ENCODE data around the gene MAD2L2.

The MAD2L2 gene

DNA sequence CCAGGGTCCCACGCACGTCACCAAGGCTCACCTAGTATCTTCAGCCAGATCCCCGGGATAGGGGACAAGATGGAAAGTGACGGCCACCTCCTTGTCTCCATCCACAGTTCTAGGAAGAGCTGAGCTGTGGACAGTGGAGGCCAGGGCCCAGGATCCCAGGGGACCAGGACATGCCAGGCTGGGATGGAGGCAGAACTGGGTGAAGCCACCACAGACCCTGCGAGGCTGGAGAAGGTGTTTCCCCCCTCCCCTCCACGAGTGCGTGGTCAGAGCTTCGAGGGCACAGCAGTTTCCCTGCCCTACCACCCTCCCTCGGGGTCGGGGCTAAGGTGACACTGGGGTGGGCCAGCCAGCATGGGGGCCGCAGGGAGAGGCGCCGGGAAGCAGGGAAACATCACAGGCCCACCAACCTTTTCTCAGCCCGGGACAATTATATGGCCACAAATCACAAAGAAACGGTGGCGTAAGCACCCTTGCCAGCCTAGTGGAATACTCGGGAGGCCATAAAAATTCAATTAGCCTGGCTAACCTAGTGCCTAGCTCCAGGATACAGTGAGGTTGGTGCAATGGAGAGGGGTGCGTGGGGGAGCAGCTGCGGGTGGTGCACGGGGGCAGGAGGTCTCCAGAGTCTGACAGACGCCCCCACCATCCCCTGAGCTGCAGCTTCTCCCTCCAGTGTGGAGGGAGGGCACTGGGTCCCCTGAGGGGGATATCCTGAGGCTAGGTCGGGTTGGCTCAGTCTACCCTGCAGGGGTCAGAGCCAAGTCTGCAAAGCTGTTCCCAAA, 23.9 kb upstream of the MAD2L2 start:
- DNase-seq = no peak

- no peak for DNase-seq
These were observed 23.2 kb upstream of the MAD2L2 start for GRCh38 chr1:11704194-11704529.

GRCh38 chr1:11703357-11704193, 22.6 kb upstream of the MAD2L2 start:
- no peak for DNase-seq

DNA sequence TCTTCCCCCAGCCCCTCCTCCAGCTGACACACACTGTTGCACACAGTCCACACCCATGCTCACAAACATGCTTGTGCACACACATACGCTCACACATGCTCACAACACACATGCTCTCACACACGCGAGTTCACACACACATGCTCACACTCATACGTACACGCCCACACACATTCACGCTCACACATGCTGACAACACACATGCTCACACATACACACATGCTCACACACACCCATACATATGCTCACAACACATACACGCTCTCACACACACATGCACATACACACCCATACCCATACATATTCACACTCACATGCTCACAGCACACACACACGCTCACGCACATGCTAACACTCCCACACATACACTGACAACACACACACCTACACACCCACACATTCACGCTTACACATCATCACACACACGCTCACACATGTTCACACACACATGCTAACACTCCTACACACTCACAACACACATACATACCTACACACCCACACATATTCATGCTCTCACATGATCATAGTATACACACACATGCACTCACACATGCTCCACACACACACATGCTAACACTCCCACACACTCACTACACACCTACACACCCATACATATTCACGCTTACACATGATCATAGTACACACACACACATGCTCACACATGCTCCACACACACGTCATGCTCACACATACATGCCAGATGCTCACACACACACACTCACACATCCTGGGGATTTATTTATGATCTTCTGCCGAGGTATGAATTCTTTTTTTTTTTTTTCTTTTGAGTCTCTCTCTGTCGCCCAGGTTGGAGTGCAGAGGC, 21.2 kb upstream of the MAD2L2 start:
- no peak for DNase-seq

- no peak for DNase-seq
These were observed 20.6 kb upstream of the MAD2L2 start for GRCh38 chr1:11701551-11701961.

GRCh38 chr1:11700601-11701467, 19.9 kb upstream of the MAD2L2 start:
- no peak for DNase-seq

DNA sequence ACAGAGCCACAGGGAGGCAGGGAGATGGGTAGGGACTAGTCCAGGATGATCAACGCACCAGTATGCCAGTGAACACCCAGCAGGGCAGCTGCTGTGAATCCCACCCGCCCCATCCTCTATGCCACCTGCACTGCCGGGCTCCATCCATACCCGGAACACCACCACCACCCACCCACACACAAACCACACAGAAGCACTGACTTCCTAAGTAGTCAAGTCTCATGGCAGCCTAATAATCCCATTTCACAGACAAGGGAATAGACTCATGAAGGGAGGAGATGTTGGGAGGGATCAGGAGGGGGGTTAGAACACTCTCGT, 16.9 kb upstream of the MAD2L2 start:
- no peak for DNase-seq

DNA sequence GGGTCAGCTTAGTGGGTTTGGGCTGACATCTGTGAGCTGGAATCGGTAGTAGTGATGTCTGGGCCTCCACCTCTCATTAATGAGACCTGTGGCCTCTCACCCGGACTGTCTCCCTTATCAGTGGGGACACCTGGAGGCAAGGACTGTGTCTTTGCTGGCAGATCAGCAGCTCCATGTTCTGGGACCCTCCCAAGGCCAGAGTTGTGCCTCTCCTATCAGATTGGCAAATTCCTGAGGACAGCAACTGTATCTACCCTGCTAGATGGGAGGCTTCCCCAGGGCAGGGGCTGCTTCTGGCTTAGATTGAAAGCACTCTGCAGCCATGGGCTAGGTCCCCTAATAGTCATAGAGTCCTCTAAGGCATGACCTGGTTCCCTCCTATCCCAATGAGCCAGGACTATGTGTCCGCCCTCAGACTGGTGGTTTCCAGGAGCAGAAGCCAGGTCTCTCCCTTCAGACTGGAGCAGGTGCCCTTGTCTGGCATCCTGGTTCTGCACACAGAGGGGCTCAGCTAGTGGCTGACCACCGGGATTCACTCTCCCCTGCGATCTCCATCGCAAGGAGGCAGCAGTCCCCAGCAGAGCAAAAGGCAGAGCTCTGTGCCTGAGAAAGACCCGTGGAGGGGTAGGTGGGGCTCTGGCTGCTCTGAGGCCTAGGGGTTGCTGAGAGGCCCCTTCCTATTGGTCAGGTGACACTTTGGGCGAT, 16.4 kb upstream of the MAD2L2 start:
- DNase-seq = no peak

GRCh38 chr1:11695861-11696260, 14.9 kb upstream of the MAD2L2 start:
- no peak for DNase-seq

DNA sequence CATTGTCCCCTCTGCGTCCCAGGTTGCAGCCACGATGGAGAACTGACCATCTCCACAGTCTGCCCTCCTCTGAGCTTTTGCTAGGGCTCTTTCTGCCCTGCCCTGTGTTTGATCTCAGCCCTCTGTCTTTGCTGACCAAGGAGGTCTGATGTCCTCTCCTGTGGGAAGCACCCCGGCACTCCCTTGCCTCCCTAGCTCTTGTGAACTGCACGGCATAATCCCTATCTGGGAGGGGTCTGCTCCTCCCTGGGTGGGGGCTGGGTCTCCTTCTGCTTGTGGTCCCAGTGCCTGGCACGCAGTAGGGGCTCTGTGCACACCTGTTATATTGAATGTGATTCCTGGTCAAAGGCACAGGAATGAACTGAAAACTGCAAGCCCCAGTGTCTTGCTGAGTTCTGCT, 13.0 kb upstream of the MAD2L2 start:
- no peak for DNase-seq

DNA sequence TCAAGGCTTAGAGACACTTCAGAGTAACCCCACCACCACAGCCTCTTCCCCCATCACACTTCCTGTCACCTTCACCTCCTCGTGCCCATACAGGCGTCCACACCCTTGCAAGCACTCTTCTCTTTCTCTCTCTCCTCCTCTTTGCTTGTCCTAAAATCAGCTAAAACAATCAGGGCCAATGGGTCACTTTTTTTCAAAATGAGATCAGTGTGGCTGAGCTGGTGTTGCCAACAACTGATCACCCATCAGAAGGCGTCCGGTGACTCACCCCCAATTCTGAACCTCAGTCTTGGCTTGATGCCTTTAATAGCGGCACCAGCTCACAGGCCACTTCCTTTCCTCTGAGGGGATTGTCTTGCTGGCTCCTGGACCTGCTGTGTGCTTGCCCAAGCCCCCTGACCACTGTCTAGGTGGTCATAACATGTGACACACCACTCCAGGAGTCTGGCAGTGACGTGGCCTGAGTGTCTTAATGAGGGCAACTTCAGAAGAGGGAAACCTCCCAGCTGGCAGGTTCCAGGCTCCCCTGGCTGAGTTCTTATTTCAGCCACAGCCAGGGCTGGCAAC, 12.2 kb upstream of the MAD2L2 start:
- peak; percentile 65 for DNase-seq

GRCh38 chr1:11691928-11692711, 11.2 kb upstream of the MAD2L2 start:
- no peak for DNase-seq

GRCh38 chr1:11691302-11691914, 10.5 kb upstream of the MAD2L2 start, which contains the start of gene DRAXIN:
Gene DRAXIN (plus strand): TSS chr1:11691710. CDS start chr1:11706259, 14,549 bp downstream.
- DNase-seq = no peak

DNA sequence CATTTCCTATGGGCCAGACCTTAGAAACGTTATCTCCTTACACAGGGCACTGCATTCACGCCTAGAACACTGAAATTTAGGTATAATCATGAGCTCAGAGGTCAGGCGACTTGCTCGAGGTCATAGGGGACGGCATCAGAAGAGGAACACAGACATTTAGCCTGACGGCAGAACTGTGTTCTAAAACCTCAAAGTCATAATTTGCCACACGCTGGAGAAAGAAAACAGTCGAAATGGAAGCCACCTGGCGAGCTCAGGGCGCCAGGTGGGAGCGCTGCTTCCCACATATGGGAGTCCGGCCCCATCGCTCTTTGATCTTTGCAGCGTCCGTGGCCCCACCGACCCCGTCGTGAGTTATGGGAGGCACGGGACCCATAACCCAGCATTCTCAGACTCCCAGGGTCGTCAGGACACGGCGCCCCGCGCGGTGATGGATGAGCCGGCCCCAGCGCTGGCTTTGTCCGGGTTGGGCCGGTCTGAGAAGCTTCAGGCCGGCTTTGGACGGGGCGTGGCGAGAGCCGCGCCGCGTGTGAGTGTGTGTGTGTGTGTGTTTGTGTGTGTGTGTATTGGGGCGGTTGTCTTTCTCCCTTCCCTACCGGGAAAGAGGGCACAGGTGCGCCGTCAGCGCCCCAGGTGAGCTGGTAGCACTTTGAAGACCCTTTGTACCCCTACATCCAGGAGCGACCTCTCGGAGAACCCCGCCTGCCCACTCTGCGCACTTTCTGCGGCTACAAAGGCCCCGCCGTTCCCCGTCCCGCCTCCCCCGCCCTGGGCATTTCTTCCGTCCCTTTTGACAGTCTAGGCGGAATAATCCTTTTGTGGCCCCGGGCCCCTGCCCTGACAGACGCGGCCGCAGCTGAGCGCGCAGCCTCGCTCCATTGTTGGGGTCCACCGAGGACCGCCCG, 9.7 kb upstream of the MAD2L2 start:
- DNase-seq = no peak

DNA sequence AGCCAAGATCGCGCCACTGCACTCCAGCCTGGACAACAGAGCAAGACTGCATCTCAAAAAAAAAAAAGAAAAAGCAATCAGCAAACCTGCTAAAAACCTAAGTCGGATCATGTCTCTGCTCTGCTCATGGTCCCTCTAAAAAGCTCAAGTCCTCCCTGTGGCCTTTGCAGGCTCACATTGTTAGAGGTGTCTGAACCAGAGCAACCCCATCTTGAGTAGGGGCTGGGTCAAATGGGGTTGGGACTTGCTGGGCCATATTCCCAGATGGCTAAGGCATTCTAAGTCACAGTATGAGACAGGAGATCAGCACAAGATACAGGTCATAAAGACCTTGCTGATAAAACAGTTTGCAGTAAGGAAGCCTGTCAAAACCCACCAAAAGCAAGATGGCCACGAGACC, 7.6 kb upstream of the MAD2L2 start:
- no peak for DNase-seq

DNA sequence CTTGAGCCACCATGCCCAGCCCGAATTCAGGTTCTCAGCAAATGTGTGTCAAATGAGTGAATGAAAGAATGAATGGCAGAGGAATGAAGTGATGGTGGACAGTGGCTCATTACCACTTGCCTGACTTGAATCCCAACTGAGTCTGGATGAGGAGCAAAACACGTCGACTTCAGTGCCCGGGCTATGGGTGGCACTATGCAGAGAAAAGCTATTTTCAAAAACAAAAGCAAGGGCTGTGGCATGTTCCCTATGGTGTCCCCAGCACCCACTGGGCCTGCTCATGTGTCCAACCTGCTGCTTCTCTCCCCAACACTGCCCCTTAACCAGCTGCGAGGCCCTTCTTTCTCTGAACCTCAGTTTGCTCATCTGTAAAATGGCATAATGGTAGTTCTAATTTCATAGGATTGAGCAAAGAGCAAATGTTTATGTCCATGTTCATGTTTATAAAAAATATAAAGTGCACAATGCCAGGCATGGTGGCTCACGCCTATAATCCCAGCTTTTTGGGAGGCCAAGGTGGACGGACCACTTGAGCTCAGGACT, 4.3 kb upstream of the MAD2L2 start:
- DNase-seq = no peak

DNA sequence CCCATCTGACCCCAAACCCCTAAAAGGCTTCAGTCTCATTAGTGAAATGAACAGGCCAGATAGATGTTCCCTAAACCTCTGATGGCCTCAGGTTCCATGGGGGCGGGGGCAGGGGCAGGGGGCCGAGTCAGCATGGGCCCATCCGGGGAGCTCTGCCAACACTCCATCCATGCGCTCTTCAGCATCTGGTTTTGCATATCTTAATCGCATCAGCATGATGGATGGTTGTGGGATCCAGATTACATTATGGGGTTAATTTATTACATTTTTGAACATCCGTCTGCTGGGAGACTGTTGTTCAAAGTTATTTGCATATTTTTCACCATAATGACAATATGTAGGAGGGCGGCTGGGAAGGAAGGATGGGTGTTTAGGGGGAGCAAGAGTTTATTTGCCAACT, 3.1 kb upstream of the MAD2L2 start:
- DNase-seq = no peak

DNA sequence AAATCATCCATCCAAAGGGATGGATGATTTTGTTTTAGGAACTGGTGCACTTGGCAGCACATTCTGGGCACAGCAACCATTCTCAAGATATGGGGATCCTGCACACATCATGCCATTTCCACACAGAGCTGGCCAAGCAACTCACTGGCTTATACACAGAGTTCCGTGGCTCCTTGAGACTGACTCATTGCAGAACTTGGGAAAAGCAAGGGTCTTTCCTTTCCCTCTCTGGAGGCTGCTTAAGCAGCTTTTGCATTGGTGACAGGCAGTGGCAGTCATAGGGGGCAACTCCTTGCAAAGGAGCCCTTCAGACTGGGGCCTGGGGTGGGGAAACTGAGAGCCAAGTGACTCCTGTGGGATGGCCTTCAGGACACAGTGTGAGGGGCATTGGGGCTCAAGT, 1.9 kb upstream of the MAD2L2 start:
- DNase-seq = no peak

DNA sequence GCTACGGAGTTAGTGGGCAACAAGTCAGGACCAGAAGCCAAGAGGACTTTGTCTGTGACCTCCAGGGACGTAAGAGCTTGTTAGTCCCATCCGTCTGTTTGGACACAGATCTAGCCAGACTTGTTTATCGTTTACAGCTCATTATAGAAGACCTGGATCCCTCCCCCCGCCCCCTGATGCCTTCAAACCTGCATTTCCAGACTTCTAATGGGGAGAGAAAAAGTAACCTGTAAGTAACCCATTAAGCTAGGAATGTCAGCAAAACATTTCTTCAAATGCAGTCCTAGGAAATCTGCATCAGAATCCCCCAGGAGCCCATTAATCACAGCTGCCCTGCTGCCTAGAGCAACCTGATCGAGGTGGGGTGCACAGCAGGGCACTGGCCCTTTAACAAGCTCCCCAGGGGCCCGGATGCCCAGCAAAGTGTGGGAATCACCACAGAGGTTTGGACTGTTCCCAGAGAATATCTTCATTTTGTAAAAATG, 1.4 kb upstream of the MAD2L2 start:
- DNase-seq = no peak

All from activated CD8-positive, alpha-beta memory T cell treated with anti-CD3 and anti-CD28 coated beads, Interleukin-2, amount 50 U/mL, for 48 hours (primary cell).